GM20431 (cell line): ENCODE results near the gene SF3B6.
"Not testable (repeated sequence)": the region's sequence is repeated elsewhere in the genome, so short reads cannot be mapped to it uniquely, and the experiment has no call there.

Experiments
- in situ Hi-C: fragments of 300-500 bp; cut with MseI, MboI; formaldehyde crosslinking; loops from one replicate; pipeline ENCODE4 v1.15.0; 2020; ENCODE audit warnings: low sequenced_read_pairs; ENCODE audit not compliant: unreplicated experiment

Gene SF3B6

DNA sequence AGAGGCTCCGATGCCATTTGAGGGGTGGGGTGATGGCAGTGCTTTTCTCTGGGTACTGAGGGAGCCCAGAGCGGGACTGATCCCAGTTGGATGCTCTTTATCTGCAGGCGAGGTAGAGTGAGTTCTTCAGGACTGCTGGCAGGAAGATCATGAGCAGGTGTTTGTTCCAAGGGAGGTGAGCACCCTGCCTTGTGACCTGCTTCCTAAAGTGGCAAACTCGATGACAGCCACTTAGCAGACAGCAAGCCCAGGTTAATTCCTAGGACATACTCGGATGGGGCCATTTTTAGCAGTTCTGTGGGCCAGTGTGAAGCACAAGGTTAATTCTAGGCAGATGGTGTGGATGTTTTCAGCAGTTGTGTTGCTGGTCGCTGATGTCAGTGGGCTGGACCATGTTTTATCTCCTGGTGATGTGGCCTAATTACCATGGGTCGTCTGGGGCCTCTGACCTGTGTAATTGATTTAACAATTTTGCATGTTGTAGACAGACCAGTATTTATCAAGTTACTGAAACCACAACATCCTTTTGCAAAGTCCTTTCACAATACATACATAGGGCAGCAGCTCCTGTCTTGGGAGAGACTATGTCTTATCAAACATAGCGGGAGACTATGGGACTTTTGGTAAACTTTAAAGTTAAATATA lies 21.6 kb downstream of the SF3B6 start:
- in situ Hi-C loops = loop anchor here (25.0 kb wide), 1 partner anchor 242 kb away; no protein-coding TSS in a partner anchor

DNA sequence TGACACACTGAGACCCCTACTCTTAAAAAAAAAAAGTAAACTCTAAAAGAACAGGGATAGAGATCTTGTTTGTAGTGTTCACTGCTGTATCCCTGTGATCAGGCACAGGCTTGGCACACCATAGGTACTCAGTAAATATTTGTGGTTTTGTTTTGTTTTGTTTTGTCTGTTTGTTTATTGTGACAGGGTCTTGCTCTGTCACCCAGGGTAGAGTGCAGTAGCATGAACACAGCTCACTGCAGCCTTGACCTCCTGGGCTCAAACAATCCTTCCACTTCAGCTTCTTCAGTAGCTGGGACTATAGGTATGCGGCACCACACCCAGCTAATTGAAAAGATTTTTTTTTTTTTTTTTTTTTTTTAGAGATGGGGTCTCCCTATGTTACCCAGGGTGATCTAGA lies 23.2 kb downstream of the SF3B6 start:
- in situ Hi-C loops = loop anchor here (25.0 kb wide), 1 partner anchor 241 kb away; no protein-coding TSS in a partner anchor

DNA sequence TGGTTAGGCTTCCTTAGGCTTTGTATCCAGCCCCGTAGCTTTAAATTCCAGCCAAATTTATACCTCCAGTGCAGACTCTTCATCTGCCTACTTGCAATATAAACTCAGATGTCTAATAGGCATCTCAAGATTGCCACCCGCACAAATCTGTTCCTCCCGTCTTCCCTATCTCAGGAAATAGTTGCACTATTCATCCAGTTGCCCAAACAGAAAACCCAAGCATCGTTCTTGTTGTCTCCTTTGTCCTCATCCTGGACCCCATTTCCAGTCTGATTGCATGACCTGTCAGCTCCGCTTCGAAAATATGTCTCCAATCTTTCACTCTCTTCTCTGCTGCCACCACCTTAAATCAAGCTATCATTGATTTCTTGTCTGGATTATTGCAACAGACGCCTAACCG lies 24.3 kb downstream of the SF3B6 start:
- in situ Hi-C loops = loop anchor here (25.0 kb wide), 1 partner anchor 240 kb away; no protein-coding TSS in a partner anchor

DNA sequence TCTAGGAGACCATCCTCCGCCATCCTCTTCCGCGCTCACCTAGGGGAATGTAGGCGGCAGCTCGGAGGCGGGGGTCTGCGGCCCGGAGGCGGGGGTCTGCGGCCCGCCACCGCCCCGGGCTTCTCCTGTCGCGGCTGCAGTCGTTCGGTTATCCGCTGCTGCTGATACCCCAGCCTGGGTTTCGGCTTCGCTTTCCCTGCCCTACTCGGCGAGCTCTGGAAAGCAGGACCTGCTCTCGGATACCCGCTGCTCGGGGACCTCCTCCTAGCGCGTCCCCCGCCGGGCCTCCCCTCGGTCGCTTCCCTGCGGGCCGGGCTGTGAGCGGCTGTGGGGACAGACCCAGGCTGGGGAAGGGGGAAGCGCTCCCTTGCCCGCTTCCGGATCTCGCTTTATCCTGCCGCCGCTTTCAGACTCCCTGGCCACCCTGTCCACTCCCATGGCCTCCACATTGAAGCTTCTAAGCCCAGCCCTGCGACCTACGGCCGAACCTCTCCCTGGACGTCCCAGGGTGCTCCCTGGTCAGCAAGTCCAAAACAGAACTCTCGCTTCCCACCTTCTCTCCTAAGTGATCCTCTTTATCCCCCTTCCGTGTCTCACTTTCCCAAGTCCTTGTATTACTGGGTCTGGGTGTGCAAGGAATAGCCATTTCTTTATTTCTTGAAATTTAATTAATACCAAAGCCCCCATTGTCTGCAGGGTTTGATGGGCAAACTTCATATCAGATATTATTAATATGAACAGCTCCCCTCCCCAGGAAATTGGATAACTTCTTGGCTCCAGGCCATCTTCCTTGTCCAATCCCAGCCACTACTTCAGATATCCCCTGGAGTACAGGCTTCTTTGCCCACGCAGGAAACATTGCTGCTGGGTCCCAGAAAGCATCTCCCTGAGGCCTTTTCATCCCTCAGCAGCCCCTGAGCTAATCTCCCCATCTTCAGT lies 25.8 kb downstream of the SF3B6 start:
- in situ Hi-C loops = loop anchor here (25.0 kb wide), 1 partner anchor 238 kb away; no protein-coding TSS in a partner anchor

DNA sequence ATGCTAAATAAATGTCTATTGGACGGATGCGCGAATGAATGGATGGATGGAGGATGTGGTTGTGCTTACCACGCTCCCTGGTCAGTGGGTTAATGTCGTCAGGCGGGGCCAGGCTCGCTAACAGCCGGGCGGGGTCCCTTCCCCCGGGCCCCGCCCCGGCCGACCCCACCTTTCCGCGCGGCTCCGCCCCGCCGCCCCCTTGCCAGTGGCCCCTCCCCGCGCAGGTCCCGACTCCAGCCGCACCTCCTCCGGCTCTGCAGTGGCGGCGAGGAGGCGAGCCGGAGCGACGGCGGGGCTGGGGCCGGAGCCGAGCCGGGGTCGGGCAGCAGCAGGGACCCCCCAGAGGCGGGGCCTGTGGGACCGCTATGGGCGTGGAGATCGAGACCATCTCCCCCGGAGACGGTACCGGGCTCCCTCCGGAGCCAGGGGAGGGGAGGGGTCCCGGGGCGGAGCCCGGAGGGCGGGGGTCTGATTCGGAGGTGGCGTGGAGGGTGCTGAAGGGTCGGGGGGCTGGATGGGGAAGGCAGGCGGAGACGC lies 26.6 kb downstream of the SF3B6 start, which contains the start of gene FKBP1B:
Gene FKBP1B (plus strand): TSS at position 257 of the 537 bp plus-strand sequence. CDS start 109 bp downstream, at position 366.
- in situ Hi-C loops = loop anchor here (25.0 kb wide), 1 partner anchor 237 kb away; no protein-coding TSS in a partner anchor

DNA sequence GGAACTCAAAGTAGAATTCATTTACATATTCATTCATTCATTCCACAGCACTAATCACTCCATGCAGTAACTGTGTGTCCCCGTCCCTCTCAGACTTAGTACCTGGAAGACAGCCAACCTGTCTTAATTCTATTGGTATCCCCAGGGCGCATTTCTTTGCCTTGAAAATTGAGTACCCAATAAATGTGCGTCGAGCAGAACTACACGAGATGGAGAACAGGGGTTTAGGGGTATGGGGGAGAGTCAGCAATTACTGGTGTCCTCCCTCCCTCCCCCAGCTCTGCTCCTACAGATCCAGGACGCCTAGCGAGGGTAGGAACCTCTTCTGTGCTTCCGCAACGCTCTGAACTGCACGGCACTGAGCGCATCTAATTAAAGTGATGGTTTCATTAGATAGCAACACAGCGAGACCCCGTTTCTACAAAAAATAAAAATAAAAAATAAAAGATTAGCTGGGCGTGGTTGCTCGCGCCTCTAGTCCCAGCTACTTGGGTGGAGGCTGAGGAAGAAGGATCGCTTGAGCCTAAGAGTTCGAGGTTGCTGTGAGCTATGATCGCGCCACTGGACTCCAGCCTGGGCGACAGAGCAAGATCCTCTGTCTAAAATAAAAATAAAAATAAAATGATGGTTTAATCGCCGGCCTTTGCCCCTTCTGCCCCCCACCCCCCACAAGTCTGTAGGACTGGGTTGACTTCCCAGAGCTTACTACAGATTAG lies 27.2 kb downstream of the SF3B6 start:
- in situ Hi-C loops = no loop called here

DNA sequence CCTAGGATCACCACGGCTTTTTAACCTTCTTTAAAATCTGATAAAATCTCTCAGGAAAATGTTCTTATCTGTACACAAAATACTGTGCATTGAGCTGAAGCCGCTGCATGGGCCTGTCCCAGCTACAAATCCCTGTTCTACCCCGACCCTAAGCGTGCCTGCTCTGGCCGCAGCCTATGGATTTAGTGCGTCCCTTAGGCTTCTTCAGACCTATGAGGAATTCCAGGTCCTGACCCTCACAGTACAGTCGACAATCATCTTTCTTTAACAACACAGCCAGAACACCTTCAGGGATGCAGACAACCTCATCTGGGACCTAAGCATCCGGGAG lies 28.5 kb downstream of the SF3B6 start:
- in situ Hi-C loops = no loop called here

DNA sequence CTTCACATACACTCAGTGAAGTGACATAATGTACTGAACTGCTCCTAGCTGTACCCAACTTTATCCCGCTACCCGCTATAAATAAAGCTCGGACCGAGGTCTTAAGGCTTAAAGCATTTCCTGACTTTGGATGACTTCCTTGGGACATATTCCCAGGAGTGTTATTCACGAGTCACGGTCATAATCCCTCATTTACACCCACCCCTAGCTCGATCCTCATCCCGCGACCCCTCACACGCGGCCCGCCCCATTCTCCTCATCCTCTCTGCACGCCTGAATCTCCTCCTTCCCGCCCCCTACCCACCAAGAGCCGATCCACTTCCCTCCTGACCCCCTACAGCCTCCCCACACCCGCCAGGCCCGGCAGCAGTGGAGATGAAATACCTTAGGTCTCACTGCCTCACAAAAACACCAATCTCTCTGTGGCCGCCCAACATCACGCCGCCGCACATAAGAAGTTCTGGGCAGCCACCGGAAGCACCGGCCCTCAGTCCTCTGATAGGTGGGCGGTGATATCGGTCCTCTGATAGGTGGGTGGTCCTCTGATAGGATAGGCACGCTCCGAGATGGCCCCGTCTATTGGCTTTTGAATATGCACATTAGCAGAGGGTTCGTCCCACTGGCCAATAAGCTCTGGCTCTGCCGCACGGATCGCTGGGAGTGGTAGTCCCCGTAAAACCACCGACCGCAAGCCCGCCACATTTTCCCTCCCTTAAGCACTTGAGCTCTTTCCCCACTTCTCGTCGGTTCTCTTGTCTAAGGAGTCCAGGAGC lies 29.0 kb downstream of the SF3B6 start, which contains the start of gene WDCP:
Gene WDCP (minus strand): TSS at position 462 of the 773 bp plus-strand sequence. CDS start 7,897 bp downstream, outside the sequence.
- in situ Hi-C loops = no loop called here

DNA sequence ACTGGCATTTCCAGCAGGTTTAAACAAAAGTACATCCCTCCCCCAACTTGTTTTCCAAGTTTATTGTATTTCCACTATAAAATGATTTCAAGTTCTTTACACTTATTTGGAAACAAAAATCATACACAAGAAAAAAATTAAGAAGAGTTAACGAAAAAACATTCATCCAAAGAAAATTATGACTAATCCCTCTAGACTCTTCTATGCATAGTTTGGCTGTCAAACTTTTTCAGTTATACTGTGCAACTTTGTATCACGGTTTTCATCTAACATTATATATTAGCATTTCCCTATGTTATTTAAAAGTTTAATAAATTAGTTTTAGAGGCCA lies 29.6 kb downstream of the SF3B6 start:
- in situ Hi-C loops = no loop called here

DNA sequence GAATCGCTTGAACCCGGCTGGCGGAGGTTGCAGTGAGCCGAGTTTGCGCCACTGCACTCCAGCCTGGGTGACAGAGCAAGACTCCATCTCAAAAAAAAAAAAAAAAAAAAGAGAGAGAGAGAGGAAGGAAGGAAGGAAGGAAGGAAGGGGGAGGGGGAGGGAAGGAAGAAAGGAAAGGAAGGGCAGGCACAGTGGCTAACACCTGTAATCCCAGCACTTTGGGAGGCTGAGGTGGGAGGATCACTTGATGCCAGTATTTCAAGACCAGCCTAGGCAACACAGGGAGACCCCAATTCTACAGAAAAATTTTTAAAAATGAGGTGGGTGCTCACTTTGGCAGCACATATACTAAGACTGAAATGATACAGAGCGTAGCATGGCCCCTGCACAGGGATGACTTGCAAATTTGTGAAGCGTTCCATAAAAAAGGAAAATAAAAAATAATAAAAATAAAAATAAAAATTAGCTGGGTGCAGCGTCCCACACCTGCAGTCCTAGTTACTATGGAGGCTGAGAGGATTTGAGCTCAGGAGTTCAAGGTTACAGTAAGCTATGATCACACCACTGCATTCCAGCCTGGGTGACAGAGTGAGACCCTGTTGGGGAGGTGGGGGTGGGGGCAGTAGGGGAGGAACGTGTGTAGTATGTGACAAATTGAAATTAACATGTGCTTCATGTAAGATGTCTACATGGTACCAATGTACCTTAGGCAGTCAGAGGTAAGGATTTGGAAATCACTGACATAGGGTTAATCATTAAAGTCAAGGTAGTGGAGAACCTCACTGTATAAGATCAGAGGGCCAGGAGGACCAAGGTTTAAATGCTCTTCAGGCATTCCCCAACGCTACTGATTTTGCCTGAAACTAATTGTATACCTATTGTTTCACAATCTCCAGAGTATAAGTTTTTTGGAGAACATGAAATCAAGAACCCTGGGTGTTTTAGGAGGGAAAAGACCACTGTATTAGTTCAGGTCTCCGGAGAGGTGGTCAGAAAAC lies 30.3 kb downstream of the SF3B6 start:
- in situ Hi-C loops = no loop called here

DNA sequence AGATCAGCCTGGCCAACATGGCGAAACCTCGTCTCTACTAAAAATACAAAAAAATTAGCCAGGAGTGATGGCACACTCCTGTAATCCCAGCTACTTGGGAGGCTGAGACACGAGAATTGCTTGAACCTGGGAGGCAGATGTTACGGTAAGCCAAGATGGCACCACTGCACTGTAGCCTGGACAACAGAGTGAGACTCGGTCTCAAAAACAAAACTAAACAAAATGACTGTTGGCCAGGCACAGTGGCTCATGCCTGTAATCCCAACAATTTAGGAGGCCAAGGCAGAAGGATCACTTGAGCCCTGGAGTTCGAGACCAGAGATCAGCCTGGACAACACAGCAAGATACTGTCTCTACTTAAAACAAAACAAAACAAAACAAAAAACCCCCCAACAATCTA lies 33.0 kb downstream of the SF3B6 start:
- in situ Hi-C loops = not testable (repeated sequence)

DNA sequence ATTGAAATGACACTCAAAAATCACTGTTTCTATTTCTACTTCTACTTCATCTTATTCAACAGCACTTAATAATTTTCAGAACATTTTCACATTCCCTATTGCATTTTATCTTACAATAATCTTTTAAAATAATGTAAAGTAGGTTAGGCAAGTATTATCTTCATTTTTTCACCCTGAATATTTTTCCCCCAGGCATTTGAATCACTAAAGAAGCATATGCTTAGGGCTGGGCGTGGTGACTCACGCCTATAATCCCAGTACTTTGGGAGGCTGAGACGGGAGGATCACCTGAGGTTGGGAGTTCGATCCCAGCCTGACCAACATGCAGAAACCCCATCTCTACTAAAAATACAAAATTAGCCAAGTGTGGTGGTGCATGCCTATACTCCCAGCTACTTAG lies 35.6 kb downstream of the SF3B6 start:
- in situ Hi-C loops = no loop called here

DNA sequence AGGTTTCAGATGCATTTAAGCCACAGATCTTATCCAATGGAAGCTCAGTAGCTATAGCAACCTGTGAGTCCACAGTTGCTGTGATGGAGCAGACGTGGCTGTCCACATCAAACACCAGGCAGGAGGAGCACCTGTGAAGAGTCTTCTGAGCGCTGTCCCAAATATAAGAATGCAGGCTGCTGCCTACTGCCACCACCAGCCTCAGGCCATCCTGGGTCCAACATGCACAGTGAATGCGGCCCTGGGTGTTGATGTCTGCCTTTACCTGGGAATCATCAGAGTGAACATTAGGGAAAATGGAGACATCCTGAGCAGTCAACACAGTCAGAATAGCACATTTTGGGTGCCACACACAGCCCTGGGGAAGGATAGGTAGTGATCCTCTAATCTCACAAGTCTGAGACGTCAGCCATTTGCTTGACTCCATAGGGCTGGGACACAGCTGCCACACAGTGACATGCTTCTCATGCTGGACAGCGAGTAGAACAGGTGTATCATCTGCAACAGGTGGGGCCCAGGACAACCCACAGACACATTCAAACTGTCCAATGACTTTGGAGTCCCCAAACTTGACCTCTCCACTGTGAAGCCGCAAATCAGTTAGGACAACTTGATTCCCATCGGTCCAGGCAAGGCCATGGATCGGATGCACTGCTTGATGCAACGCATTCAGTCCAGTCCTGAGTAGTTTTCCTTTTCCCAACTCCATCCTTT lies 37.2 kb downstream of the SF3B6 start:
- in situ Hi-C loops = no loop called here

DNA sequence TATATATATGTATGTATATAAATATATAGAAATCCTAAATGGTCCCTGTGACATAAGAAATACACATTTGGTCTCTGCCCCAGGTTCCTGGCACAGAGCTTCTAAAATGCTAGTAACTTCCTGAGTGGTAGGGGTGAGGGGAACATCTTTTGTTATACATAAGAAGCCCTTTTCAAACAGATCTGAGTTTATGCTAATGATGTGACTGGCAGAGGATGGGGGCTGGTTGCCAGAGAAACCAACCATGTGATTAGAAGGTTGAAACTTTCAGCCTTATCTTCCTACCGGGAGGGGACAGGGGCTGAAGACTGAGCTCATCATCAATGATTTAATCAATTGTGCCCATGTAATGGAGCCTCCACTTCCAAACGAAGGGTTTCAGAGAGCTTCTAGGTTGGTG lies 49.9 kb downstream of the SF3B6 start:
- in situ Hi-C loops = no loop called here

DNA sequence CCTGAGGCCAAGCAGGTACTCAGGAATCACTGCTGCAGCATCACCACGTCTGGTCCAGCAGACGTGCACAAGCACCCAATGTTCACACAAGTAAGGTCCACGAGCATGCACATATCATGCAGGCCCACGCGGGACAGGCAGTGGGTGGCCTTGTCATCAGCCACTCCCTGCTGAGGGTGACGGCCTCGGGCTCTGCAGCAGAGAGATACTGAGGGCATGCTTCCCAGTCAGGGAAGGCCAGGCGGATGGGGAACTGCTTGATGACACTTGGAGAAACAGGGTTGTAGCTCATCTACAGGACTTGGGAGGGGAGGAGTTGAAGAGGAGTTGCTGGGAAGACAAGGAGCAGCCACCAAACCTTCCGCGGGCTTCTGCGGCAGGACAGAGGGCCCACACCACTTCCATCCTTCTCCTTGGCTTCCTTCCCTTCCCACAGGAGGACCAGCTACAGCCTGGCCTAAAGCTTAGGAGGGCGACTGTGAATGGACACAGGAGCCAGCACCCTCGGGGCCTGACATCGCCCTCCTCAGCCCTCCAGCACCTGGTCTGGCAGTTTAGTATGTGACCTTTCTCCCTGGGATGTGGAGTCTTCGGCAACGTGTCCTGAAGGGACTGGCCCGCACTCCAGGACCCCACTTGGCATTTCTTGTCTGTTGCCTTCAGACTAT lies 51.0 kb downstream of the SF3B6 start:
- in situ Hi-C loops = no loop called here

DNA sequence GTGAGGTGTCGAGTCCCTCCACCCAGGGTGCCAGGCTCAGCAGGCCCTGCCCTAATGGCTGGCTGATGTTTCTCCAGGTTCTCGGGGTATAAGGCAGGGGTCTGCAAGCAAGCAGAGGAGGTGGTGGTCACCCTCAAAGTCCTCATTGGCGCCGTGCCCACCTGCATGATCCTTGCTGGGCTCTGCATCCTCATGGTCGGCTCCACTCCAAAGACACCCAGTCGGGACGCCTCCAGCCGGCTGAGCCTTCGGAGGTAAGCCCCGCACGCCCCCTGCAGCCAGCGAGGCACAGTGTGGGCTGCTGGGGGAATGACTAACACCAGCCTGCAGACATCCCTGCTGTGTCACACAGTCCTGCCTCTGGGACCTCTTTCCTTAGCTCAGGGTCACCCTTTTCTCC lies 52.1 kb downstream of the SF3B6 start:
- in situ Hi-C loops = no loop called here

DNA sequence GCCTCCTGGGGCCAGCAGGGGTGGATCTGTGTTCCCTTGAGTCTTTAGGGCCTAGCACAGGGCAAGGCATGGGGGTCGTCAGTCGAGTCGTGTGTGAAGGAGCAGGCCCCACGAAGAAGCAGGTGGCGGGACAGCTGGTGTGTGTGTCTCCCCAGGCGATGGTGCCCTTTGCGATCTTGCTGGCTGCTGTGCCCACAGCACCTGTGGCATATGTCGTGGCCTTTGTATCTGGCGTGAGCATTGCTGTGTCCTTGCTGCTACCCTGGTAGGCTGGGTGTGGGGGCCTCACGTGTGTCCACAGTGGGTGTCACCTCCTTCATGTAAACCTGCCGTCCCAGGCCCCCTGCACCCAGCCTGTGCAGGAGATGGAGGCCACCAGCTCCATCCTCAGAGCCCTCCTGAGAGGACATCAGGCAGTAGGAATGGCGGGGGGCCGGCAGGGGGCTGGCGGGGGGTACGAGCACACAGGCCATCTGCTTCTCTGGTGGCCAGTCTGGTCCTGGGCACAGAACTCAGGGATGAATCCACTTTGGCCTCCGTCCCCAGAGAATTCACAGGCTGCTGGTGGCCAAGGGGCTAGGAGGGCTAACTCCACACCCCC lies 53.1 kb downstream of the SF3B6 start:
- in situ Hi-C loops = no loop called here
